K562 (cell line): ENCODE measurements around the gene CD164L2. TPM values are rescaled to one million over a fixed set of nuclear protein-coding genes. Genes with fewer than 3 reads are reported as not detected.

ENCODE experiments used
- BHLHE40 ChIP-seq: IDR thresholded peaks from 2 replicates; pipeline ENCODE4 v1.6.1; 2011; ENCODE audit warnings: low read length, improper control_type of control experiment
- BRCA1 ChIP-seq, 2 experiments: fragments of 450-650 bp in 1 of 2; sonication (generic) in 1 of 2; formaldehyde crosslinking in 1 of 2; IDR thresholded peaks; 2 replicates each; pipeline versions ENCODE4 v1.5.0 to v1.6.1; 2017 to 2020; ENCODE audit warnings: mild to moderate bottlenecking in 1 of 2, missing genetic modification reagents in 1 of 2
- EZH2 ChIP-seq: IDR thresholded peaks from 2 replicates; pipeline ENCODE4 v1.6.1; 2012; ENCODE audit warnings: low read depth, mild to moderate bottlenecking, inconsistent platforms, low read length, borderline replicate concordance
- FIP1L1 ChIP-seq: fragments of 200-400 bp; formaldehyde crosslinking; IDR thresholded peaks from 2 replicates; pipeline ENCODE4 v1.6.1; 2018; ENCODE audit warnings: mild to moderate bottlenecking, low read depth, low read length; ENCODE audit not compliant: poor library complexity, severe bottlenecking
- HOXB6 ChIP-seq: fragments of 250-450 bp; sonication (Bioruptor Pico); IDR thresholded peaks from 2 replicates; pipeline ENCODE4 v1.5.1; 2022; ENCODE audit warnings: mild to moderate bottlenecking, borderline replicate concordance
- IRF2 ChIP-seq: sonication (generic); formaldehyde crosslinking; IDR thresholded peaks from 2 replicates; pipeline ENCODE4 v1.8.1; 2022; ENCODE audit warnings: mild to moderate bottlenecking, missing genetic modification reagents
- MYC ChIP-seq, 2 experiments: fragments of 250-450 bp in 1 of 2; sonication (Bioruptor Pico) in 1 of 2; IDR thresholded peaks; 2 replicates each; pipeline versions ENCODE4 v1.5.1 to v1.6.1; 2012 to 2021; ENCODE audit warnings: low read depth in 2 of 2, borderline replicate concordance in 1 of 2, improper control_type of control experiment in 1 of 2, low read length in 1 of 2, mild to moderate bottlenecking in 1 of 2, moderate library complexity in 1 of 2
- MYNN ChIP-seq, 2 experiments: sonication (generic); formaldehyde crosslinking in 1 of 2; IDR thresholded peaks; 2 replicates each; pipeline versions ENCODE4 v1.5.0 to v1.6.1; 2016 to 2020; ENCODE audit warnings: antibody characterized with exemption in 1 of 2, missing genetic modification reagents in 1 of 2
- RBM39 ChIP-seq: fragments of 200-400 bp; formaldehyde crosslinking; optimal IDR thresholded peaks from 2 replicates; pipeline ENCODE3; 2018; ENCODE audit warnings: low read depth, low read length
- SOX6 ChIP-seq: fragments of 450-650 bp; IDR thresholded peaks from 2 replicates; pipeline ENCODE4 v1.6.1; 2014; ENCODE audit warnings: mild to moderate bottlenecking
- ZNF707 ChIP-seq: fragments of 250-450 bp; sonication (Bioruptor Pico); conservative IDR thresholded peaks from 2 replicates; pipeline ENCODE4 v1.8.0; 2022; ENCODE audit warnings: inconsistent platforms, mild to moderate bottlenecking, moderate library complexity
- polyA plus RNA-seq, 8 experiments: library from polyadenylated mRNA; depleted of rRNA in 4 of 8; stranded (reverse) in 5 of 8; unstranded in 3 of 8; fragments of >200 nt; fragmentation: Nextera tagmentation in 2 of 8; fragmentation: Illumina TruSeq in 1 of 8; extraction: Ambion mirVana in 2 of 8; extraction: Trizol in 1 of 8; gene quantifications; 2 replicates each; pipeline versions ENCODE4 v1.2.1 to v1.2.3, GENCODE V29; 2011 to 2014; ENCODE audit warnings: inconsistent platforms in 1 of 8, missing spikeins in 1 of 8
- total RNA-seq, 7 experiments: library from RNA; depleted of rRNA in 6 of 7; stranded (reverse); fragments of >200 nt in 6 of 7; fragmentation: Illumina TruSeq in 2 of 7; extraction: Trizol in 2 of 7; gene quantifications; 2 replicates each; pipeline versions ENCODE4 v1.2.1 to v1.2.3, GENCODE V29; 2011 to 2021; ENCODE audit warnings: low replicate concordance in 1 of 7
- TF ChIP-seq, protein P1 (sequence below): fragments of 450-650 bp; formaldehyde crosslinking; IDR thresholded peaks from 2 replicates; pipeline ENCODE4 v1.4.0; 2022; ENCODE audit warnings: missing genetic modification characterization
- TF ChIP-seq, protein P2 (sequence below): fragments of 150-350 bp; IDR thresholded peaks from 2 replicates; pipeline ENCODE4 v1.6.1; 2014; ENCODE audit warnings: low read depth, mild to moderate bottlenecking, low read length, borderline replicate concordance
- TF ChIP-seq, protein P3 (sequence below): fragments of 450-650 bp; IDR thresholded peaks from 2 replicates; pipeline ENCODE4 v1.7.1; 2018; ENCODE audit warnings: mild to moderate bottlenecking, low read depth; ENCODE audit not compliant: partially characterized antibody
- TF ChIP-seq, protein P4 (sequence below): fragments of 250-450 bp; sonication (Bioruptor Pico); IDR thresholded peaks from 2 replicates; pipeline ENCODE4 v1.8.0; 2022; ENCODE audit warnings: inconsistent platforms

CD164L2 gene
- total and polyA plus RNA-seq, 9 of the 15 experiments (the other 6 are each of a cell fraction or from before 2014, with no cell fraction given), result 0.08 to 0.92 (median 0.38) TPM; not detected in 1

DNA sequence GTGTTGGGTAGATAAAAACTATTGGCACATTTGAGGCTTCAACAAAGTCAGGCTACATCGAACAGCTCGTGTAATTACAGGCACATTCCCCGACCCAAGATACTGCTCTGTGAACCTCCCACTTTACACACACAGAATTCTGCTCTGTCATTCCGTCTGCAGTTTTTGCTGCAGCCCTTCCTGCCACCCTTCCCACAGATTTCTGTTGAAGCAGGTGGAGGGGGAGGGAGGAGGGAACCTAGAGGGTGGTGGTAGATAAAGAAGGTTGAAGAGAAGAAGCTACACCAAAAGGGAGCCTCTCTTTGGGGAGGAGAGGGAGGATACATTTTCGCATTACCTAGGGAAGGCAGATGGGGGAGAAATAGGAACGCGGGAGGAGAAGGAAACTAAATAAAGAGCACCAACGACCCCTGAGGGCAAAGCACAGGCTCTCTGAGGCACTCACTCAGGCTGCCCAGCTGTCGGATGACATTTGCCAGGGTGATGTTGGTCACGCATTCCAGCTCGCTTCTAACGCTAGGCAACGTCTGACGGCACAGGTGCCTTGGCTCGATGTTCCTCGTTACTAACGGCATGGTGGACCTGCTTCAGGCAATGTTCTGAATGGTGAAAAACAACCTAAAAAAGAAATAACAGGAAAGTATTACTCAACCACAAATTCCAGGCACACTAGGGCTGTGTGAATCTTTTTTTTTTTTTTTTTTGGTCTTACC is 45.3 kb upstream of the CD164L2 start (continued):
- TF ChIP-seq, protein P1, sequence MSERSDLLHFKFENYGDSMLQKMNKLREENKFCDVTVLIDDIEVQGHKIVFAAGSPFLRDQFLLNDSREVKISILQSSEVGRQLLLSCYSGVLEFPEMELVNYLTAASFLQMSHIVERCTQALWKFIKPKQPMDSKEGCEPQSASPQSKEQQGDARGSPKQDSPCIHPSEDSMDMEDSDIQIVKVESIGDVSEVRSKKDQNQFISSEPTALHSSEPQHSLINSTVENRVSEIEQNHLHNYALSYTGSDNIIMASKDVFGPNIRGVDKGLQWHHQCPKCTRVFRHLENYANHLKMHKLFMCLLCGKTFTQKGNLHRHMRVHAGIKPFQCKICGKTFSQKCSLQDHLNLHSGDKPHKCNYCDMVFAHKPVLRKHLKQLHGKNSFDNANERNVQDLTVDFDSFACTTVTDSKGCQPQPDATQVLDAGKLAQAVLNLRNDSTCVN, result no peak
- no peak for TF ChIP-seq RBM39
- TF ChIP-seq, protein P2, sequence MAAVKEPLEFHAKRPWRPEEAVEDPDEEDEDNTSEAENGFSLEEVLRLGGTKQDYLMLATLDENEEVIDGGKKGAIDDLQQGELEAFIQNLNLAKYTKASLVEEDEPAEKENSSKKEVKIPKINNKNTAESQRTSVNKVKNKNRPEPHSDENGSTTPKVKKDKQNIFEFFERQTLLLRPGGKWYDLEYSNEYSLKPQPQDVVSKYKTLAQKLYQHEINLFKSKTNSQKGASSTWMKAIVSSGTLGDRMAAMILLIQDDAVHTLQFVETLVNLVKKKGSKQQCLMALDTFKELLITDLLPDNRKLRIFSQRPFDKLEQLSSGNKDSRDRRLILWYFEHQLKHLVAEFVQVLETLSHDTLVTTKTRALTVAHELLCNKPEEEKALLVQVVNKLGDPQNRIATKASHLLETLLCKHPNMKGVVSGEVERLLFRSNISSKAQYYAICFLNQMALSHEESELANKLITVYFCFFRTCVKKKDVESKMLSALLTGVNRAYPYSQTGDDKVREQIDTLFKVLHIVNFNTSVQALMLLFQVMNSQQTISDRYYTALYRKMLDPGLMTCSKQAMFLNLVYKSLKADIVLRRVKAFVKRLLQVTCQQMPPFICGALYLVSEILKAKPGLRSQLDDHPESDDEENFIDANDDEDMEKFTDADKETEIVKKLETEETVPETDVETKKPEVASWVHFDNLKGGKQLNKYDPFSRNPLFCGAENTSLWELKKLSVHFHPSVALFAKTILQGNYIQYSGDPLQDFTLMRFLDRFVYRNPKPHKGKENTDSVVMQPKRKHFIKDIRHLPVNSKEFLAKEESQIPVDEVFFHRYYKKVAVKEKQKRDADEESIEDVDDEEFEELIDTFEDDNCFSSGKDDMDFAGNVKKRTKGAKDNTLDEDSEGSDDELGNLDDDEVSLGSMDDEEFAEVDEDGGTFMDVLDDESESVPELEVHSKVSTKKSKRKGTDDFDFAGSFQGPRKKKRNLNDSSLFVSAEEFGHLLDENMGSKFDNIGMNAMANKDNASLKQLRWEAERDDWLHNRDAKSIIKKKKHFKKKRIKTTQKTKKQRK, result no peak
- TF ChIP-seq MYNN (IDR thresholded peaks at IDR 0.05), result peak; percentile 95
- TF ChIP-seq MYNN (CRISPR knock-in tag; IDR thresholded peaks at IDR 0.05), result no peak
- TF ChIP-seq BHLHE40, result peak; percentile 57
- TF ChIP-seq MYC (IDR thresholded peaks at IDR 0.05; ENCODE audit: low read depth, low read length), result peak; percentile 85
- no peak for TF ChIP-seq MYC (CRISPR knock-in tag; IDR thresholded peaks at IDR 0.05; ENCODE audit: borderline replicate concordance, low read depth)
- no peak for TF ChIP-seq EZH2
- TF ChIP-seq SOX6, result peak; percentile 84
- TF ChIP-seq, protein P3, sequence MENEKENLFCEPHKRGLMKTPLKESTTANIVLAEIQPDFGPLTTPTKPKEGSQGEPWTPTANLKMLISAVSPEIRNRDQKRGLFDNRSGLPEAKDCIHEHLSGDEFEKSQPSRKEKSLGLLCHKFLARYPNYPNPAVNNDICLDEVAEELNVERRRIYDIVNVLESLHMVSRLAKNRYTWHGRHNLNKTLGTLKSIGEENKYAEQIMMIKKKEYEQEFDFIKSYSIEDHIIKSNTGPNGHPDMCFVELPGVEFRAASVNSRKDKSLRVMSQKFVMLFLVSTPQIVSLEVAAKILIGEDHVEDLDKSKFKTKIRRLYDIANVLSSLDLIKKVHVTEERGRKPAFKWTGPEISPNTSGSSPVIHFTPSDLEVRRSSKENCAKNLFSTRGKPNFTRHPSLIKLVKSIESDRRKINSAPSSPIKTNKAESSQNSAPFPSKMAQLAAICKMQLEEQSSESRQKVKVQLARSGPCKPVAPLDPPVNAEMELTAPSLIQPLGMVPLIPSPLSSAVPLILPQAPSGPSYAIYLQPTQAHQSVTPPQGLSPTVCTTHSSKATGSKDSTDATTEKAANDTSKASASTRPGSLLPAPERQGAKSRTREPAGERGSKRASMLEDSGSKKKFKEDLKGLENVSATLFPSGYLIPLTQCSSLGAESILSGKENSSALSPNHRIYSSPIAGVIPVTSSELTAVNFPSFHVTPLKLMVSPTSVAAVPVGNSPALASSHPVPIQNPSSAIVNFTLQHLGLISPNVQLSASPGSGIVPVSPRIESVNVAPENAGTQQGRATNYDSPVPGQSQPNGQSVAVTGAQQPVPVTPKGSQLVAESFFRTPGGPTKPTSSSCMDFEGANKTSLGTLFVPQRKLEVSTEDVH, result peak; percentile 63
- TF ChIP-seq, protein P4, sequence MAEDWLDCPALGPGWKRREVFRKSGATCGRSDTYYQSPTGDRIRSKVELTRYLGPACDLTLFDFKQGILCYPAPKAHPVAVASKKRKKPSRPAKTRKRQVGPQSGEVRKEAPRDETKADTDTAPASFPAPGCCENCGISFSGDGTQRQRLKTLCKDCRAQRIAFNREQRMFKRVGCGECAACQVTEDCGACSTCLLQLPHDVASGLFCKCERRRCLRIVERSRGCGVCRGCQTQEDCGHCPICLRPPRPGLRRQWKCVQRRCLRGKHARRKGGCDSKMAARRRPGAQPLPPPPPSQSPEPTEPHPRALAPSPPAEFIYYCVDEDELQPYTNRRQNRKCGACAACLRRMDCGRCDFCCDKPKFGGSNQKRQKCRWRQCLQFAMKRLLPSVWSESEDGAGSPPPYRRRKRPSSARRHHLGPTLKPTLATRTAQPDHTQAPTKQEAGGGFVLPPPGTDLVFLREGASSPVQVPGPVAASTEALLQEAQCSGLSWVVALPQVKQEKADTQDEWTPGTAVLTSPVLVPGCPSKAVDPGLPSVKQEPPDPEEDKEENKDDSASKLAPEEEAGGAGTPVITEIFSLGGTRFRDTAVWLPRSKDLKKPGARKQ (CRISPR knock-in tag), result no peak
- TF ChIP-seq HOXB6 (CRISPR knock-in tag), result no peak
- no peak for TF ChIP-seq IRF2 (CRISPR knock-in tag)
- no peak for TF ChIP-seq BRCA1 (IDR thresholded peaks at IDR 0.05)
- no peak for TF ChIP-seq BRCA1 (CRISPR knock-in tag; IDR thresholded peaks at IDR 0.05)
- TF ChIP-seq ZNF707 (CRISPR knock-in tag), result no peak
- TF ChIP-seq FIP1L1, result no peak
